PC-3 (cell line): Measurements from ENCODE around the gene RAX2. TPM values are rescaled to one million over a fixed set of nuclear protein-coding genes. Genes with fewer than 3 reads are reported as not detected.
"Not testable (repeated sequence)": the region's sequence is repeated elsewhere in the genome, so short reads cannot be mapped to it uniquely, and the experiment has no call there.

Source experiments
- ATAC-seq: fragments of 200-7000 bp; cut with Tn5 transposase; 2 replicates; pipeline ENCODE4 v1.9.1; 2020; ENCODE audit warnings: mild to moderate bottlenecking, moderate library complexity
- BruUV-seq: library from RNA; stranded (reverse); fragments of 400-500 nt; replicated peaks from 2 replicates; lab custom pipeline; 2021; lab: Mats Ljungman, UMichigan
- CTCF ChIA-PET: fragments of 300-600 bp; sonication (Branson Sonifier 250); formaldehyde crosslinking; loops from one replicate; lab custom pipeline; 2022; ENCODE audit warnings: antibody characterized with exemption; lab: Charles Lee
- POLR2A ChIA-PET: fragments of 300-600 bp; sonication (Branson Sonifier 250); formaldehyde crosslinking; loops from one replicate; lab custom pipeline; 2022; ENCODE audit warnings: antibody characterized with exemption; ENCODE audit not compliant: unreplicated experiment; lab: Charles Lee
- DNase-seq: peaks from one replicate; pipeline ENCODE4 v3.0.0-alpha.2; 2015
- H2AFZ ChIP-seq: fragments of 300-600 bp; sonication (generic); 2 replicates; pipeline ENCODE4 v1.6.0; 2016; ENCODE audit warnings: antibody characterized with exemption, low read length
- H3F3A ChIP-seq: fragments of 300-600 bp; sonication (generic); one replicate; pipeline ENCODE4 v1.6.0; 2017; ENCODE audit warnings: antibody characterized with exemption, low read length, control low read depth, mild to moderate bottlenecking; ENCODE audit not compliant: unreplicated experiment
- H3K27ac ChIP-seq: fragments of 300-600 bp; sonication (generic); 2 replicates; pipeline ENCODE4 v1.5.1; 2016; ENCODE audit warnings: mild to moderate bottlenecking, low read length
- H3K27me3 ChIP-seq: fragments of 300-600 bp; sonication (generic); 2 replicates; pipeline ENCODE4 v1.6.1; 2016; ENCODE audit warnings: low read length, mixed read lengths
- H3K36me3 ChIP-seq: fragments of 300-600 bp; sonication (generic); 2 replicates; pipeline ENCODE4 v1.6.1; 2016; ENCODE audit warnings: low read depth, mixed run types, low read length, mixed read lengths
- H3K4me1 ChIP-seq: fragments of 300-600 bp; sonication (generic); 2 replicates; pipeline ENCODE4 v1.5.1; 2016; ENCODE audit warnings: low read length; ENCODE audit not compliant: insufficient read depth
- H3K4me2 ChIP-seq: fragments of 300-600 bp; sonication (generic); 2 replicates; pipeline ENCODE4 v1.6.0; 2016; ENCODE audit warnings: low read length
- H3K4me3 ChIP-seq: fragments of 300-600 bp; sonication (generic); 2 replicates; pipeline ENCODE4 v1.5.1; 2016; ENCODE audit warnings: mild to moderate bottlenecking, low read length, mixed read lengths
- H3K79me2 ChIP-seq: fragments of 300-600 bp; sonication (generic); 2 replicates; pipeline ENCODE4 v1.6.1; 2017; ENCODE audit warnings: low read length, mixed read lengths
- H3K9ac ChIP-seq: fragments of 300-600 bp; sonication (generic); 2 replicates; pipeline ENCODE4 v1.6.0; 2016; ENCODE audit warnings: mild to moderate bottlenecking, low read length
- H3K9me2 ChIP-seq: fragments of 300-600 bp; sonication (generic); replicated peaks from 2 replicates; pipeline ENCODE4 v1.6.1; 2016; ENCODE audit warnings: mixed run types, low read length, mixed read lengths
- H3K9me3 ChIP-seq: fragments of 300-600 bp; sonication (generic); 2 replicates; pipeline ENCODE4 v1.6.1; 2016; ENCODE audit warnings: low read length, mixed read lengths
- H4K20me1 ChIP-seq: fragments of 300-600 bp; sonication (generic); 2 replicates; pipeline ENCODE4 v1.6.1; 2016; ENCODE audit warnings: low read length, mixed read lengths
- EZH2 ChIP-seq: fragments of 300-600 bp; sonication (generic); IDR thresholded peaks from one replicate; pipeline ENCODE4 v1.6.1; 2017; ENCODE audit warnings: antibody characterized with exemption, mild to moderate bottlenecking, low read length; ENCODE audit not compliant: unreplicated experiment
- EZH2phosphoT487 ChIP-seq: fragments of 300-600 bp; sonication (generic); IDR thresholded peaks from 2 replicates; pipeline ENCODE4 v1.6.1; 2018; ENCODE audit warnings: mild to moderate bottlenecking, antibody characterized with exemption, low read length, borderline replicate concordance
- intact Hi-C: fragments of 100-400 bp; cut with micrococcal nuclease; formaldehyde crosslinking; loops from 2 replicates; pipeline ENCODE4 v1.9.0; 2023
- total RNA-seq: library from RNA; depleted of rRNA; stranded (reverse); fragments of >200 nt; gene quantifications from 2 replicates; pipeline ENCODE4 v1.2.3, GENCODE V29; 2014
- TF ChIP-seq, protein P1 (sequence below): fragments of 300-600 bp; sonication (generic); conservative IDR thresholded peaks from 2 replicates; pipeline ENCODE4 v1.5.1; 2017; ENCODE audit warnings: antibody characterized with exemption, low read depth, mild to moderate bottlenecking, low read length

The RAX2 gene
- total RNA-seq, 1 experiment from 2014 or later, result not detected

- Histone ChIP-seq H4K20me1 (no peaks in the 10 kb centered on the region), H3K9me2 (no peaks in the 10 kb centered on the region), H3K36me3 (no peaks in the 10 kb centered on the region), H3K4me1 (peaks cover 5% of the 10 kb centered on the region; the same call in 1 of the 2 replicates), H3K9me3 (no peaks in the 10 kb centered on the region), H3K79me2 (peaks cover 28% of the 10 kb centered on the region), H3K27me3 (no peaks in the 10 kb centered on the region), H2AFZ (peak overlapping the region; percentile 62), H3F3A (no peaks in the 10 kb centered on the region), H3K4me2 (peak overlapping the region; percentile 94), H3K4me3 (peak overlapping the region; percentile 73), H3K9ac (peak overlapping the region; percentile 85), H3K27ac (no peak overlapping the region)
- ATAC-seq, result no peak
- BruUV-seq, result TSS peak; percentile 44
- intact Hi-C loops, result loop anchor here (5.0 kb wide), 1 partner anchor 226 kb away; the partner anchor contains the start of gene EEF2
- no peak for DNase-seq
- TF ChIP-seq EZH2 (no peak), EZH2phosphoT487 (no peak)
- TF ChIP-seq, protein P1, sequence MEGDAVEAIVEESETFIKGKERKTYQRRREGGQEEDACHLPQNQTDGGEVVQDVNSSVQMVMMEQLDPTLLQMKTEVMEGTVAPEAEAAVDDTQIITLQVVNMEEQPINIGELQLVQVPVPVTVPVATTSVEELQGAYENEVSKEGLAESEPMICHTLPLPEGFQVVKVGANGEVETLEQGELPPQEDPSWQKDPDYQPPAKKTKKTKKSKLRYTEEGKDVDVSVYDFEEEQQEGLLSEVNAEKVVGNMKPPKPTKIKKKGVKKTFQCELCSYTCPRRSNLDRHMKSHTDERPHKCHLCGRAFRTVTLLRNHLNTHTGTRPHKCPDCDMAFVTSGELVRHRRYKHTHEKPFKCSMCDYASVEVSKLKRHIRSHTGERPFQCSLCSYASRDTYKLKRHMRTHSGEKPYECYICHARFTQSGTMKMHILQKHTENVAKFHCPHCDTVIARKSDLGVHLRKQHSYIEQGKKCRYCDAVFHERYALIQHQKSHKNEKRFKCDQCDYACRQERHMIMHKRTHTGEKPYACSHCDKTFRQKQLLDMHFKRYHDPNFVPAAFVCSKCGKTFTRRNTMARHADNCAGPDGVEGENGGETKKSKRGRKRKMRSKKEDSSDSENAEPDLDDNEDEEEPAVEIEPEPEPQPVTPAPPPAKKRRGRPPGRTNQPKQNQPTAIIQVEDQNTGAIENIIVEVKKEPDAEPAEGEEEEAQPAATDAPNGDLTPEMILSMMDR, result no peak
- ChIA-PET CTCF (no interaction called here), POLR2A (no interaction called here)
Measured at GRCh38 chr19:3760871-3761361, 11.1 kb downstream of the RAX2 start.

DNA sequence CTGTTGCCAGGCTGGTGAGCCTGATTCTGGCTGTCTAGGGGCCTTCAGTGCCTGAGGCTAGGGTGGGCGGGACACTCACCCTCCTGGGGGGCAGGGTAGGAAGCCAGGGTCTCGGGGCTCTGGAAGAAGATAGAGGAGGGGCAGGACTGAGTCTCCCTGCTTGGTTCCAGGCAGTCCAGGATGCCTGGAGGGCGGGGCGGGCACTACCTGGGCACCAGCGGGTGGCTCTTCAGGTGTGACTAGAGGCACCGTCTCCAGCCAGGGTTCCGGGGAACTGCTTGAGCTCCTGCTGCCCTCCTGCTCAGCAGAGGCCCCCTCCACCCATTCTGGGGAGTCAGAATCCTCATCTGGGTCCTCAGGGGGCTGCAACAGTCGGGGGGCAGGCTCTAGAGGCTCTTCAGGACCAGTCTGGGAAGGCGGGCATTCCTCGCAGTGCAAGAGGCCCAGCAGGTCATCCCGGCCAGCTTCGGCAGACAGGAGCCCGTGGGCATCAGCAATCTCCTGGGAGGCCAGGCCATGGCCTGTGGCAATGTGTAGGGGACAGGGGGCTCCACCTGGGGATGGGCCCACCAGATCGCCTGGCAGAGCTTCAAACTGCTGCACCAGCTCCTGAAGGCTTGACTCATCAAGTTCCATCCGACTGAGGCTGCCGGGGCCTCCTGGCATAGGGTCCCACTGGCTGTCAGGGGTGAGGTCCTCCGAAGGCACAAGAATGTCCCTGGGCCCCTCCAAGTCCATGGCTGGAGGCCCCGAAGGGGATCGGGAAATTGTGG lies 12.4 kb downstream of the RAX2 start:
- no peaks in the 10 kb centered on the region for H4K20me1 ChIP-seq
- H3K9me2 ChIP-seq, result no peaks in the 10 kb centered on the region
- H2AFZ ChIP-seq, result no peak overlapping the region
- no peaks in the 10 kb centered on the region for H3K9me3 ChIP-seq
- no peak overlapping the region for H3K9ac ChIP-seq
- no peaks in the 10 kb centered on the region for H3K27me3 ChIP-seq
- DNase-seq (no peak), ATAC-seq (no peak)
- intact Hi-C loops, result loop anchor here (5.0 kb wide), 1 partner anchor 228 kb away; the partner anchor contains the start of gene EEF2
- no peak overlapping the region for H3K4me3 ChIP-seq
- no peaks in the 10 kb centered on the region for H3F3A ChIP-seq
- TF ChIP-seq EZH2phosphoT487 (no peak), EZH2 (no peak)
- TF ChIP-seq, protein P1, result no peak
- no peak overlapping the region for H3K27ac ChIP-seq
- peaks cover 5% of the 10 kb centered on the region; the same call in 1 of the 2 replicates for H3K4me1 ChIP-seq
- CTCF ChIA-PET, result interaction anchor here (0.7 kb wide), 1 partner anchor 607 kb away, joined by 6 read pairs; no protein-coding TSS in a partner anchor
- H3K4me2 ChIP-seq, result 0 out of 2 replicates have a peak overlapping the region, but pooled peaks have one; percentile 94
- peaks cover 28% of the 10 kb centered on the region for H3K79me2 ChIP-seq
- POLR2A ChIA-PET, result no interaction called here
- no peaks in the 10 kb centered on the region for H3K36me3 ChIP-seq
- no TSS peak for BruUV-seq

DNA sequence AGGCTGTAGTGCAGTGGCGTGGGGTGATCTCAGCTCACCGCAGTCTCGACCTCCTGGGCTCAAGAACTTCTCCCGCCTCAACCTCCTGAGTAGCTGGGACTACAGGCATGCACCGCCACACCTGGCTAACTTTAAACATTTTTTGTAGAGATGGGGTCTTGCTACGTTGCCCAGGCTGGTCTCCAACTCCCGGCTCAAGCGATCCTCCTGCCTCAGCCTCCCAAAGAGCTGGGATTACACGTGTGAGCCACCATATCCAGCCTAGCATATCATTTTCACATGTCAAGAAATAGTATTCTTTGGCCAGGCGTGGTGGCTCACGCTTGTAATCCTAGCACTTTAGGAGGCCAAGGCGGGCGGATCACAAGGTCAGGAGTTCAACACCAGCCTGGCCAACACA lies 13.7 kb downstream of the RAX2 start:
- H3K4me1 ChIP-seq, H3K4me3 ChIP-seq, H3K36me3 ChIP-seq, CTCF ChIA-PET, H3K27ac ChIP-seq, intact Hi-C loops, H3F3A ChIP-seq, ATAC-seq, H3K9ac ChIP-seq, BruUV-seq, H4K20me1 ChIP-seq, H3K9me3 ChIP-seq, H3K9me2 ChIP-seq, H3K27me3 ChIP-seq, H3K4me2 ChIP-seq, DNase-seq, POLR2A ChIA-PET, H2AFZ ChIP-seq: not testable (repeated sequence)
- H3K79me2 ChIP-seq, result peaks cover 26% of the 10 kb centered on the region

GRCh38 chr19:3757705-3758104 lies 14.3 kb downstream of the RAX2 start:
- H3K4me1 ChIP-seq, H3K9ac ChIP-seq, intact Hi-C loops, DNase-seq, H3K27ac ChIP-seq, CTCF ChIA-PET, ATAC-seq, BruUV-seq, POLR2A ChIA-PET, H3K9me3 ChIP-seq, H3K4me3 ChIP-seq, H3K4me2 ChIP-seq, H3F3A ChIP-seq, H3K27me3 ChIP-seq, H4K20me1 ChIP-seq, H3K36me3 ChIP-seq, H2AFZ ChIP-seq, H3K9me2 ChIP-seq: not testable (repeated sequence)
- peaks cover 23% of the 10 kb centered on the region for H3K79me2 ChIP-seq
